Osteoblast (primary cell): ENCODE results near the gene PSMA8. TPM values are rescaled to one million over a fixed set of nuclear protein-coding genes. Genes with fewer than 3 reads are reported as not detected.
"Not testable (repeated sequence)": the region's sequence is repeated elsewhere in the genome, so short reads cannot be mapped to it uniquely, and the experiment has no call there.

Experiments used
- DNase-seq: peaks from one replicate; pipeline ENCODE4 v3.0.0; 2011; ENCODE audit warnings: low spot score, mixed read lengths; ENCODE audit not compliant: insufficient read length; ENCODE audit errors: missing footprints
- H2AFZ ChIP-seq: 2 replicates; pipeline ENCODE4 v1.6.0; 2011; ENCODE audit warnings: mild to moderate bottlenecking, low read length
- H3K27ac ChIP-seq: 2 replicates; pipeline ENCODE4 v1.5.1; 2011; ENCODE audit warnings: mild to moderate bottlenecking, low read depth, low read length, moderate library complexity
- H3K27me3 ChIP-seq: 2 replicates; pipeline ENCODE4 v1.6.0; 2012; ENCODE audit warnings: mild to moderate bottlenecking, control low read depth, inconsistent platforms, low read length, moderate library complexity; ENCODE audit not compliant: insufficient read depth
- H3K36me3 ChIP-seq: 2 replicates; pipeline ENCODE4 v1.5.1; 2011; ENCODE audit warnings: mild to moderate bottlenecking, low read length, control low read depth, moderate library complexity; ENCODE audit not compliant: insufficient read depth
- H3K4me1 ChIP-seq: 2 replicates; pipeline ENCODE4 v1.5.1; 2011; ENCODE audit warnings: mild to moderate bottlenecking, low read length, control low read depth, moderate library complexity; ENCODE audit not compliant: insufficient read depth
- H3K4me2 ChIP-seq: 2 replicates; pipeline ENCODE4 v1.6.0; 2011; ENCODE audit warnings: mild to moderate bottlenecking, low read length; ENCODE audit not compliant: insufficient read depth
- H3K4me3 ChIP-seq: fragments of 200-600 bp; sonication (generic); 3 replicates; pipeline ENCODE4 v1.5.1; 2012; ENCODE audit warnings: mild to moderate bottlenecking, low read length, inconsistent platforms; ENCODE audit not compliant: insufficient read depth
- H3K79me2 ChIP-seq: 2 replicates; pipeline ENCODE4 v1.6.0; 2012; ENCODE audit warnings: mild to moderate bottlenecking, low read length, control low read depth, inconsistent platforms; ENCODE audit not compliant: insufficient read depth
- H3K9me3 ChIP-seq: 2 replicates; pipeline ENCODE4 v1.5.1; 2011; ENCODE audit warnings: low read depth, low read length, control low read depth
- H4K20me1 ChIP-seq: 2 replicates; pipeline ENCODE4 v1.6.0; 2012; ENCODE audit warnings: mild to moderate bottlenecking, low read length, control low read depth; ENCODE audit not compliant: insufficient read depth
- CTCF ChIP-seq: IDR thresholded peaks from 2 replicates; pipeline ENCODE4 v1.5.1; 2011; ENCODE audit warnings: mild to moderate bottlenecking, low read depth, low read length, moderate library complexity; ENCODE audit errors: extremely low read depth
- total RNA-seq: library from RNA; depleted of rRNA; stranded (reverse); fragments of >200 nt; gene quantifications from 2 replicates; pipeline ENCODE4 v1.2.3, GENCODE V29; 2012

Gene PSMA8
- total RNA-seq, 1 donor = not detected

- Histone ChIP-seq H3K4me2 (no peak overlapping the region), H3K9me3 (no peaks in the 10 kb centered on the region), H3K4me3 (no peak overlapping the region), H2AFZ (no peak overlapping the region), H3K36me3 (no peaks in the 10 kb centered on the region), H3K4me1 (no peaks in the 10 kb centered on the region), H3K27me3 (no peaks in the 10 kb centered on the region), H4K20me1 (no peaks in the 10 kb centered on the region), H3K79me2 (no peaks in the 10 kb centered on the region), H3K27ac (no peak overlapping the region)
- no peak for DNase-seq
- no peak for TF ChIP-seq CTCF
Measured at GRCh38 chr18:26164571-26164970, 30.9 kb downstream of the PSMA8 start.

- not testable (repeated sequence) for H3K79me2 ChIP-seq, H3K27ac ChIP-seq, H4K20me1 ChIP-seq, H3K27me3 ChIP-seq, H3K9me3 ChIP-seq, H3K36me3 ChIP-seq, H2AFZ ChIP-seq, H3K4me2 ChIP-seq, H3K4me1 ChIP-seq, DNase-seq, H3K4me3 ChIP-seq
Measured at GRCh38 chr18:26167592-26167991, 33.9 kb downstream of the PSMA8 start.

- Histone ChIP-seq H3K27ac (no peak overlapping the region), H3K9me3 (no peaks in the 10 kb centered on the region), H3K27me3 (no peaks in the 10 kb centered on the region), H2AFZ (no peak overlapping the region), H3K4me1 (no peaks in the 10 kb centered on the region), H3K36me3 (no peaks in the 10 kb centered on the region), H3K4me3 (no peak overlapping the region), H4K20me1 (no peaks in the 10 kb centered on the region), H3K79me2 (no peaks in the 10 kb centered on the region), H3K4me2 (no peak overlapping the region)
- no peak for TF ChIP-seq CTCF
- no peak for DNase-seq
Measured at GRCh38 chr18:26175481-26175880, 41.8 kb downstream of the PSMA8 start.

- H3K79me2 ChIP-seq = no peaks in the 10 kb centered on the region
- H3K9me3 ChIP-seq = no peaks in the 10 kb centered on the region
- no peaks in the 10 kb centered on the region for H3K36me3 ChIP-seq
- H3K4me3 ChIP-seq = no peak overlapping the region
- H3K27ac ChIP-seq = no peak overlapping the region
- DNase-seq = no peak
- H3K4me1 ChIP-seq = no peaks in the 10 kb centered on the region
- no peaks in the 10 kb centered on the region for H3K27me3 ChIP-seq
- no peak overlapping the region for H2AFZ ChIP-seq
- H3K4me2 ChIP-seq = no peak overlapping the region
- H4K20me1 ChIP-seq = no peaks in the 10 kb centered on the region
- TF ChIP-seq CTCF = no peak
Measured at GRCh38 chr18:26176134-26176533, 42.5 kb downstream of the PSMA8 start.
